Fibroblast of the aortic adventitia (primary cell): ENCODE measurements around the gene PLEKHM2. TPM values are rescaled to one million over a fixed set of nuclear protein-coding genes. Genes with fewer than 3 reads are reported as not detected.

ENCODE experiments used
- DNase-seq: peaks from one replicate; pipeline ENCODE4 v3.0.0-alpha.2; 2010; ENCODE audit warnings: low read depth
- H3K4me3 ChIP-seq: 2 replicates; pipeline ENCODE4 v1.5.1; 2011; ENCODE audit warnings: low read depth, mild to moderate bottlenecking, control low read depth, low read length, moderate library complexity
- CTCF ChIP-seq: IDR thresholded peaks from 2 replicates; pipeline ENCODE4 v1.5.1; 2011; ENCODE audit warnings: mild to moderate bottlenecking, low read length, control low read depth, inconsistent platforms; ENCODE audit not compliant: insufficient read depth
- total RNA-seq: library from RNA; depleted of rRNA; stranded (reverse); fragments of >200 nt; gene quantifications from 2 replicates; pipeline ENCODE4 v1.2.3, GENCODE V29; 2012; ENCODE audit warnings: low replicate concordance

Gene PLEKHM2
- total RNA-seq, 1 donor = 76.5 TPM

DNA sequence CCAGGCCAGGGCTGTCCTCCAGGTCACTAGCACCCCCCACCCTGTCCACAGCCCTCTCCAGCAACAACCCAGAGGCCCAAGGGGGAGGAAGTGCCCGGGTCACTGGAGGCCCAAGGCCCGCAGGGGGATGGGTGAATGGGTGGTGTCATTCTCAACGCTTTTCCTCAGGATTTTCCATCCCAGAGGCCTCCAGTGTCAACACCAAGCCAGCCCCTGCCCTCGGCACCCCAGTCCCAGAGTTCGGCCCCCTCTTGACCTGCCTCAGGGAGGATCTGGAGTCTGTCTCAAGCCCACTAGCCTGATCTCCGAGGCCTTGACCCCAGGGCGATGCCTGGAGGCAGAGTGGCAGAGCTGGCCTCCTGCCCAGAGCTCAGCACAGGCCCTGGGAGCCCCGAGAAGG is 63.3 kb downstream of the PLEKHM2 start:
- DNase-seq = no peak
- no peak overlapping the region for H3K4me3 ChIP-seq
- TF ChIP-seq CTCF = no peak

- no peak for DNase-seq
- no peak overlapping the region for H3K4me3 ChIP-seq
- TF ChIP-seq CTCF = no peak
These were observed 64.1 kb downstream of the PLEKHM2 start for GRCh38 chr1:15748264-15748663.

DNA sequence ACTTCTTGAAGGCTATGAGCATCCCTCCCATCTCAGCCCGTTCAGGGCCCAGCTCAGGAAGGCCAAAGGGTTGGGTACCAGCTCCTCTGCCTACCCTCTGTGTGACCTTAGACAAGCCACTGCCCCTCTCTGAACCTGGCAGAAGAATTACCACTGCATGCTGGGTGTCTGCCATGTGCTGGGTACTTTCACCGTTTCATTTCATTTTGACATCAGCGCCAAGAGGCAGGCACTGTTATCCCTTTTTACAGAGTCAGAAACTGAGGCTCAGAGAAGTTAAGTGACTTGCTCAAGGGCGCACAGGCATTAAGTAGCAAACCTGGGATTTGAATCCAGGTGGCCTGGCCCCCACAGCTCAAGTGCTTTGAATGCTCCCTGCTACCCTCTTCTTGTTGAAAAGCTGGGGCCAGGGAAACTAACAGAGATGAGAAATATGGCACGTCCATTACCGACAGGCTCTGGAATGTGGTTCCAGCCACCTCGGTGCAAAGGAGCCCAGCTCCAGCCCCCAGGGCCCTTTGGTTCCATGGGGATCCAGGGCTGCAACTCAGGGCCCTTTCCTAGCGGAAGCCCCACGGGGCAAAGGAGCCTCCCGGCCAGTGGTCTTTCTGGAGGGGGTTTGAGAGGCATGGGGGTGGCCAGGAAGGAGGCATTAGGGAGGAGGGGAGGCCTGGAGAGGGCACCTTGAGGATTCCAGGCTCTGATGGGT is 64.7 kb downstream of the PLEKHM2 start:
- no peak for TF ChIP-seq CTCF
- no peak overlapping the region for H3K4me3 ChIP-seq
- no peak for DNase-seq

- H3K4me3 ChIP-seq = no peak overlapping the region
- peak; percentile 51 for DNase-seq
- TF ChIP-seq CTCF = no peak
These were observed 65.5 kb downstream of the PLEKHM2 start for GRCh38 chr1:15749399-15750291.

DNA sequence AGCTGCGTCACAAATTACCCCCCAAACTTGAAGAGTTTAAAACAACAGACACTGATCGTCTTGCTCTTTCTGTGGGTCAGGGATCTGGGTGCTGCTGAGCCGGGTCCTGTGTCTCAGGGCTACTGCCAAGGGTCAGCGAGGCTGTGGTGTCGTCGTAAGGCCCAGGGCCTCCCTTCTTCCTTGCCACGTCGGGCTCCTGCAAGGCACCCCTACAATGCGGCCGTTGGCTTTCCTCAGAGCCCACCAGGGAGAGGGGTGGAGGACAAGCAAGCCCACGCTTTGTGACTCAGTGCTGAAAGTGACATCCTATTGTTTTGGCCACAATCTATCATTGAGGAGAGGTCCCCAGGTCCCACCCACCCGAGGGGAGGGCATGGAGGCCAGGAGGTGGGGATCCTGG is 66.8 kb downstream of the PLEKHM2 start:
- DNase-seq = no peak
- no peak for TF ChIP-seq CTCF
- H3K4me3 ChIP-seq = no peak overlapping the region

- no peak for DNase-seq
- TF ChIP-seq CTCF = no peak
- H3K4me3 ChIP-seq = no peak overlapping the region
These were observed 67.6 kb downstream of the PLEKHM2 start for GRCh38 chr1:15751717-15752116.
